ENCODE results near the gene MARK3.

Gene MARK3

DNA sequence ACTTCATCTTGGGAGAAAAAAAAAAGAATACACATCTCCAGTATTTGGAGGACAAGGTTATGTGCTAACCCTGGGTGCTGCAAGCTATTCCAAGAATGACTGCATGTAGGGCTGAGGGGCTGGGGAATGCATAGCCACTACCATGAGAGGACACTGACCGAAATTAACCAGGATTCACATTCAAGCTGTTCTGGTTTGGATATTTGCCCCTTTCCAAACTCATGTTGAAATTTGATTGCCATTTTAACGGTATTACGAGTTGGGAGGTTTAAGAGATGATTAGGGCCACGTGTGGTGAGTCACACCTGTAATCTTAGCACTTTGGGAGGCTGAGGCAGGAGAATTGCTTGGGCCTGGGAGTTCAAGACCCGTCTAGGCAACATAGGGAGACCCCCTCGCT is 18.5 kb upstream of the MARK3 start:
- DNase-seq (ENCODE audit: low read depth in 2 of 2, low spot score in 1 of 2): no peak

DNA sequence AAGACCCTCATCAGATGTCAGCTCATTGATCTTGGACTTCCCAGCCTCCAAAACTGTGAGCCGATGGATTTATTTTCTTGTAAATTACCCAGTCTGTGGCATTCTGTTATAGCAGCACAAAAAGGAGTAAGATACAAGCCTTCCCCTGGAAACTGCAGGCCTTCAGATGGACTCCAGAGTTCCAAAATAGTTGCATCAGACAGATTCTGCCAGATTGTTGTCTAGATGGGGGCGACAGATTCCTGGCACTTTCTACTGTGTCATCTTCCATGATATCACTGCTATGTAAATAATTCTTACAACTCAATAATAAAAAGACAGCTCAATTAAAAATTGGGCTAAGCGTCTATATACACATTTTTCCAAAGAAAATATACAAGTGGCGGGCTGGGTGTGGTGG is 17.2 kb upstream of the MARK3 start:
- no peak for DNase-seq (ENCODE audit: low read depth in 2 of 2, low spot score in 1 of 2)

DNA sequence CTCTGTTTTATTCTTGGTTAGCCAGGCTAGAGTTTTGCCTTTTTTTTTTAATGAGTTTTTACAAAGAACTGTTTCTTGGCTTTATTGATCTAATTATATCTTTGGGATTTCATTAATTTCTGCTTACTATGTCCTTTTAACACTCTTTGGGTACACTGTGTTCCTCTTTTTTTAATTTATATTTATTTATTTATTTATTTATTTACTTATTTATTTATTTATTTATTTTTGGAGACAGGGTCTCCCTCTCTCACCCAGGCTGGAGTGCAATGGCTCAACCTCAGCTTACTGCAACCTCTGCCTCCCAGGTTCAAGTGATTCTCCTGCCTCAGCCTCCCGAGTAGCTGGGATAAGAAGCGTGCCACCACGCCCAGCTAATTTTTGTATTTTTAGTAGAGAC is 15.1 kb upstream of the MARK3 start:
- DNase-seq (ENCODE audit: low read depth in 2 of 2, low spot score in 1 of 2): no peak

DNA sequence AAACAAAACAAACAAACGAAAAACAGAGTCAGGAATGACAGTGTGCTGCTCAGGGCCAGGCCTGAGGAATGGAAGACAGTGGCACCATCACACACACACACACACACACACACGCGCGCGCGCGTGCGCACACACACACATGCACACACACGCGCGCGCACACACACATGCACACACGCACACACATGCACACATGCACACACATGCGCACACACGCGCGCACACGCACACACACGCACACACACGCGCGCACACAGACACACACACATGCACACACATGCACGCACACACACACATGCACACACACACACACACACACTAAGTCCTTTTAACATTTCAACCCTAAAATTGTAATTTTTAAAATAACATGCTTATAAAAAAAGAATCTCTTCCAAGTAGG is 13.2 kb upstream of the MARK3 start:
- DNase-seq (ENCODE audit: low read depth in 2 of 2, low spot score in 1 of 2): no peak

DNA sequence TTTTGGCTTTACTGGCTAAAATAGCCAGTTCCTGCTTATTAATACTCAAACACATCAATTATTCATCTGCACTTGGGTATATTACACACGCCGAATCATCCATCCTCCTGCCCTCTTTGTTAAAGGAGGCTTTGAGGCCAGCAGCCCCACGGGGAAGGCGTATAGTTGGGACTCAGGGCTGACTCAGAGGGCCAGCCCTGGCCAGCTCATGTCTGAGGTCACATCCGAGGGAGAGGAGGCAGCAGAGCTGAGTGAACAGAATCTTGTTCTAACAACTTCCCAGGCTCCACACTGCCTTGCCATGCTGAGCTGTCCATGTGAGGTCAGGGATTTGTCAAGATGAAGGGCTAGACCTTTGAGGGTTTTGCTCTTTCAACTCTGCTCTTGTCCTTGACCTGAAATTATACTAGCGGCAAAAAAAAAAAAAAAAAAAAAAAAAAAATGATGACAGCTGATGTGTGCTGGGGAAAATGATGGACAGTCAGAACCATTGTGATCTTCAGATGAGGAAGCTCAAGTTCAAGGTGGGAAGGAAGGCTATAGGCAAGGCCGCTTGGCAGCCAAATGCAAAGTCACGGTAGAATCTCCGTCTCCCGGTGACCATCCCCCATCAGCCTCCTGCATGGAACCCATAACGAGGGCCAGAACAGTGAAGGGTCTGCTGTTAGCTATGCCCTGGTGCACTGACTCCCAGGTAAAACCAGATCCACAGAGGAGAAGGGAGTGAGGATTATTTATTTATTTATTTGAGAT is 12.5 kb upstream of the MARK3 start:
- no peak for DNase-seq (ENCODE audit: low read depth in 2 of 2, low spot score in 1 of 2)

DNA sequence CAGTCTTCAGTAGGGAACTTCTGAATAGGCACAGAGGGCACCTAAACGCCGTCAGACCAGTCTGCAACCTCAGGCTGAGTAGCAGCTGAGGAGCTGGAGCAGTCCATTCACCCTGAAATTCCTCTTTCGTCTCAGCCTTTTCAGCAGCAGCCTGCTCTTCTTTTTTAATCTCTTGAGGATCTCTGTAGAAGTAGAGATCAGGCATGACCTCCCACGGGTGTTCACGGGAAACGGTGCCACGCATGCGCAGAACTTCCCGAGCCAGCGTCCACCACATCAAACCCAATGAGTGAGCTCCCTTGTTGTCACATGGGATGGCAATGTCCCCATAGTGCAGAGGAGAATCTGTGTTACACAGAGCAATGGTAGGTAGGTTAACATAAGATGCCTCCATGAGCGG is 11.1 kb upstream of the MARK3 start:
- no peak for DNase-seq (ENCODE audit: low read depth in 2 of 2, low spot score in 1 of 2)

DNA sequence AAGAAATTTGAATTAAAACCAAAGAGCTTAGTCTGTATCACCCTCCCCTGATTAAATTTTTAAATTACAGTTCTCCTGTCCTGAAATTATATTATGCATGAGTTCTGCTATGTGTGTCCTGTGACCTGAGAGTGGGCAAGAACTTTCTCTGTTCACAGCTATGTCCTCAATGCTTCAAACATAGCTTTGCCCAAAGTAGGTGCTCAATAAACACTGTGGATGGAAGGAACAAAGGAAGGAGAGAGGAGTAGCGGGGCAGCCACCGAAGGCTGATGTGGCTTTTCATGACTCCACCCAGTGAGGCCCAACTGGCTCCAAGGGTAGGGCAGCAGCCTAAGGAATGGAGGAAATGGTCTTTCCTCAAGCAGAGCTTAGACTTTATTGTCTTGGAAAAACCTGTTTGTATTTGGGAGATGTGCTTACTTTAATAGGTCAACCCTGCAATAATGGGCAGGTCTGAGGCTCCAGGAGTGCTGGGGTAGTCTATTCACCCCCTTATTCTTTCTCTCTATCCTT is 7.6 kb upstream of the MARK3 start:
- no peak for DNase-seq (ENCODE audit: low read depth in 2 of 2, low spot score in 1 of 2)

DNA sequence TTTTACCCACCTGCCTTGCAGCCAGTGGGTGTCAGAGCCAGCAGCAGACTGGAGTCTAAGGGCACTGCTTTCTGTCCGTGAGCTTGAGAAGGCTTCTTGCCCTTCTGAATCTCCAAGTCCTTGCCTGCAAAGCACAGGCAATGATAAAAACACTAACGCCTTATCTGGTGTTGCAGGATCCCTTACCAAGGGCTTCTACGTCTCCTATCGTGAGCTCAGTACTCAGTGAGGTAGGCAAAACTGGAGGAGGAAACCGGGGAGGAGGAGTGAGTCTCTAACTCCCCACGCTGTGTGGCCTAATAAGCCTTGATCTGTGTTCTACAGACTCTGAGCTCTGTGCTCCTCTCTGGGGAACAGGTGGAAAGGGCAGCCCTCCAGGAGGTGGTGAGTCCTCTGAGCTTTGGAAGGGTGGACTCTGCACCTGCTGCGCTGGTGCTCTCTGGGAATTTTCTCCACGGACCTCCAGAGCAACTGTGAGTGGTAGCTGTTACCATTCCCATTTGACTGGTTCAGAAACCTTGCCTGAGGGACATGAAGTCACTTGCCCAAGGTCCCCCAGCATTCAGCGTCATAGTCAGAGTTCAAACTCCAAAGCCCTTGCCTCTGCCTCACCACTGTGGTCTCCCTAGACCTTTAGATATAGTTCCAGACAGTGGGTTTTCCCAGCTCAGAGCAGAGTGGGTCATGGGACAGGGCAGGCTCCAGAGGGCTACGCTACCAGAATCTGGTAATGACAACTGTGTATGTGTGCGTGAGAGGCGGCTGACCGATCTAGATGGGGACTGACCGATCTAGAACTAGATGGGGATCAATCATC is 7.0 kb upstream of the MARK3 start:
- DNase-seq (ENCODE audit: low read depth in 2 of 2, low spot score in 1 of 2): no peak

DNA sequence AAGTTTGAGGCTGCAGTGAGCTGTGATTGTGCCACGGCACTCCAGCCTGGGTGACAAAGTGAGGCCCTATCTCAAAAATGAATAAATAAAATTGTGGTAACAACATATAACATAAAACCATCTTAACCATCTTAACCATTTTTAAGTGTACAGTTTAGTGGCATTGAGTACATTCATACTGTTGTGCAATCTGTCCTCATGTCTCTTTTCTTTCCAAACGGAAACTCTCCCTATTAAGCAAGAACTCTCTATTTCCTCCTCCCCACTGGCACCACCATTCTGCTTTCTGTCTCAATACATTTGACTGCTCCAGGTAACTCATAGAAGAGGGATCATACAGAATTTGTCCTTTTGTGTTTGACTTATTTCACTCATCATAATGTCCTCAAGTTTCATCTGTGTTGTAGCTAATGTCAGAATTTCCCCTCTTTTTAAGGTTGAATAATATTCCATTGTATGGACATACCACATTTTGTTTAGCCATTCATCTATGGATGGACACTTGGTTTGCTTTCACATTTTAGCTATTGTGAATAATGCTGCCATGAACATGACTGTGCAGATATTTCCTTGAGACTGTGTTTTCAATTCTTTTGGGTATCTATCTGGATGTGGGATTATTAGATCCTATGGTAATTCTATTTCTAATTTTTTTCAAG is 4.4 kb upstream of the MARK3 start:
- DNase-seq (ENCODE audit: low read depth in 2 of 2, low spot score in 1 of 2): no peak

DNA sequence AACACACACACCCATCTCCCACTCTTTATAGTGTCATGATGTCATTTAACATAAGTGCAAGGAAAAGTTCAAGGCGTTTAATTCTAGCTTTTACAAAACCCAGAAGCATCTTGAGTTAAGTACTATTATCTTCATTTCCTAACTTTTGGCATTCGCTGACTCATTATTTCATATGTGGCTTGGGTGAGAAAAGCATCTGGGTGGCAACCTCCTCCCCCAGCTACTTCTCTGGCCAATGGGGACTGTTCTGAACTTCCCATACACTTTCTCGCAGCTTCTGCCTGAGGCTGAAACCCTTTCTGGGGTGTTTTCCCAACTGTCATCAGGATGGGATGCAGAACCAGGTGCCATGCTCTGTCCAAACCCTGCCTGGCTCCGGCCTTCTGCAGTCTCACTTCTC is 2.8 kb upstream of the MARK3 start:
- DNase-seq (ENCODE audit: low read depth in 2 of 2, low spot score in 1 of 2): no peak

DNA sequence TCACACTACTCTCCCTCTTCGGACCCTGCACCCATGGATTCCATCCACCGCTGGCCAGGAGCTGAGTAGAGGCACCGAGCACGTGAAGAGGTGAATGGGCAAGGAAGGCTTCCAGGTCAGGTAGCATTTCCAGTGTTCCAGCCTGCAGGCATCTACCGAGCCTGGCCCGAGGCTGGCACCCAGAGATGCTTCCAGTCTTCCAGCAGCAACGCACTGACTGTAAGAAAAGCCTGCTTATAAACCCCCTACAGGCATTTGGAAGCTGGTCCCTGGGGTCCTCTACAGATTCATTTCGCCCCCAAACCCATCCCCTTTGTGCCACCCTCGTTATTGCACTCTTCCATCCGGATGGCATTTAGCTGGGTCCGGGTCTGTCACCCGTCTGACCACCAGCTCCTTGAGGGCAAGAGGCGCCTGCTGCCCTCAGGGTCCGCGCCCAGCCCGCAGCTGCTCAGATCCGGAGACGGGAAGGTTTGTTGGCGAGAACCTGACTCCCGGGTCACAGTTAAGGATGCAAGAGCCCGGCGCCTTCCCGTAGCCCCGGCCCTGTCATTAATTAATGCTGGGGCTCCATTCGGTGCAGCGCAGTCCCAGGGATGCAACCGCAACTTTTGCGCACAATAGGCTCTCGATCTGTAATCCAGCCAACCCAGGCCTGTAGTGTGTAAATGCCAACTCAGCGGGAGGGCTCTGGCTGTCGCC is 614 bp upstream of the MARK3 start:
- DNase-seq (ENCODE audit: low read depth in 2 of 2, low spot score in 1 of 2): no peak

DNA sequence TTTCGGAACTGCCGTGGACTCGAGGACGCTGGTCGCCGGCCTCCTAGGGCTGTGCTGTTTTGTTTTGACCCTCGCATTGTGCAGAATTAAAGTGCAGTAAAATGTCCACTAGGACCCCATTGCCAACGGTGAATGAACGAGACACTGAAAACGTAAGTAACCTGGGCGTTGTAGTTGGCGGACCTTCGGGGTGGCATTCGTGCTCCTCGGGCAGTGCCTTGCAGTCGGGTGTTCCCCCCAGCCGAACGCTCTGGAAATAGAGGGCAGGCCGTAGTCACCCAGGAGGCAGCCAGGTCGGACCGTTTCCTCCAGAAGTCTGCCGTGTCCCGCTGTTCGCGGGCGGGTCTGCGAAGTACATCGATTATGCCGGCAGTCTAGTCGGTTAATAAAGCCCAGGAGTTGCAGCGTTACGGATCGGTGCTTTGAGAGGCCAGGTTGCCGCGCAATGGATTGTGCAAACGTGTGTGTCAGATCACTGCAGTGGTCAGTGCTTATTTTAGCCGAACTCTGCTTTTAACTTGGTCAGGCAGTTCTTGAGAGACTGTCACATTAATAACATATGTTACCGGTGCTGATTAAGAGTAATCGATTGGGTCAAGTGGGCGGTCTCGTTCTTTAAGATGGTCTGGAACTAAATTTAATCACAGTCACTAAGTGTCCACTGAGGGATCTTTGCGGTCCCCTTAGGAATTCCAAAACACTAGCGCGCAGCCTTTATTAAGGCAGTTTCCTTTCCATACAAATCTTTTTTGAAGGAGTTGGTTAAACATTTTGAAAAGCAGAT is 906 bp downstream of the MARK3 start:
- peak in 1 of 2 donors; percentile 13 for DNase-seq (ENCODE audit: low read depth in 2 of 2, low spot score in 1 of 2)

DNA sequence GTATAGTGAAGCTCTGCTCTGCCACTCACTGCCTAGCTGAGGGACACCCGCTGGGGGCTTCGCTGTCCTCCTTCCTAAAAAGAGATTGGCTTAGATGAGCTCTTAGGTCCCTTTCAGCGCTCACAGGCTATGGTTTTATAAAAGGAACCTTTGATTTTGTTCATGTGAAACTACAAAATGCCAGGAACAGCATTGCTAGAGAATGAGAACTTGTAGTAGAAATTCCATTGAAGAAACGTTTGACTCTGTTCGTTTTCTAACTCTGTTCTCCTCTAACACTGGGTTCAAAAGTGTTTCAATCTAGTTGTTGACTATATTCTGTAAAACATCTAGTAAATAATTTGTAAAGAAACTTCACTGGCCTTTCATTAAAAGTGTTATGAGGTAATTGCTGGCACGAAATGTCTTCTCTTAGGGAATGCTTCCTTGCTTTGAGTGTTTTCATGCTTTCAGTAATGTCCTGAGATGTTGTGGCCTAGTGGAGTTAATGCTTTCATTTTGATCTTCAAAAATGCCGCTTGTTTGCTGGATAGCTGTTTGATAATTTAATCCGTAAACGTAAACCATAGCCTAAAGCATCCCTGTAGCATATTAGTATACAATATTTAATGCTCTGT is 1.6 kb downstream of the MARK3 start:
- no peak for DNase-seq (ENCODE audit: low read depth in 2 of 2, low spot score in 1 of 2)

DNA sequence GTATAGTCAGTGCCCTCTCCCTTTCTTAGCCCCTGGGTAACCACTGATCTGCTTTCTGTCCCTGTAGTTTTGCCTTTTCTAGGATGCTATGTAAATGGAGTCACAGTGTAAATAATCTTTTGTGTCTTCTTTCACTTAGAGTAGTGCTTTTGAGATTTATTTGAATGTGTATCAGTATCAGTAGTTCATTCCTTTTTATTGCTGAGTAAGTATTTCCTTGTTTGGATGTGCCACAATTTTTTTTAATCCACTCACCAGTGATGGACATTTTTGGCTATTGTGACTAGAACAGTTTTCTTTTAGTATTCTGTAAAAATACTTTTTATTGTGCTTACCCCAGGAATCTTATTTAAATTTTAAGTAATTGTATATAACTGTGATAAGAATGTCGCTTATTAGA is 3.4 kb downstream of the MARK3 start:
- no peak for DNase-seq (ENCODE audit: low read depth in 2 of 2, low spot score in 1 of 2)

DNA sequence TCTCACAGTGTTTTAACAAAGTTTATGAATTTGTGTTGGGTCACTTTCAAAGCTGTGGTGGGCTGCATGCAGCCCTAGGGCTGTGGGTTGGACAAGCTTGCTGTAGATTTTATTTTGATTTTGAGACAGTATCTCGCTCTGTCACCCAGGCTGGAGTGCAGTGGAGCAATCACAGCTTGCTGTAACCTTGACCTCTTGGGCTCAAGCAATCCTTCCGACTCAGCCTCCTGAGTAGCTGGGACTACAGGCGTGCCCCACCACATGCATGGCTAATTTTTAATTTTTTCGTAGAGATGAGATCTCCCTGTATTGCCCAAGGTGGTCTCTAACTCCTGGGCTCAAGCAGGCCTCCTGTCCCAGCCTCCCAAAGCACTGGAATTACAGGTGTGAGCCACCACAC is 5.4 kb downstream of the MARK3 start:
- DNase-seq (ENCODE audit: low read depth in 2 of 2, low spot score in 1 of 2): no peak

DNA sequence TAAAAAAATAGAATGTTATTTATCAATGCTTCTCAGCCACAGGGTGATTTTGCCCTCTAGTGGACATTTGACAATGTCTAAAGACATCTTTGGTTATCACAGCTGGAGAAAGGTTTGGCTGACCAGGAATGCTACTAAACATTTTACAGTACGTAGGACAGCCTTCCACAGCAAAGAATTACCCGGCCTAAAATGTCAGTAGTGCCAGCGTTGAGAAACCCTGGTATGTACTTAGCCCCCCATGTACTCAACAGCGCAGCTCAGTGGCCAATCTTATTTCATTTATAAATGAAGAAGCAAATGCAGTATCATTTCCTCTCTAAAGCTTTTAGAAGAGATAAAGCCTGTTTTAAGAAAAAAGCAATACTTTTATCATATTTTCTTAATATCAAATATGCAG is 5.8 kb downstream of the MARK3 start:
- DNase-seq (ENCODE audit: low read depth in 2 of 2, low spot score in 1 of 2): no peak

DNA sequence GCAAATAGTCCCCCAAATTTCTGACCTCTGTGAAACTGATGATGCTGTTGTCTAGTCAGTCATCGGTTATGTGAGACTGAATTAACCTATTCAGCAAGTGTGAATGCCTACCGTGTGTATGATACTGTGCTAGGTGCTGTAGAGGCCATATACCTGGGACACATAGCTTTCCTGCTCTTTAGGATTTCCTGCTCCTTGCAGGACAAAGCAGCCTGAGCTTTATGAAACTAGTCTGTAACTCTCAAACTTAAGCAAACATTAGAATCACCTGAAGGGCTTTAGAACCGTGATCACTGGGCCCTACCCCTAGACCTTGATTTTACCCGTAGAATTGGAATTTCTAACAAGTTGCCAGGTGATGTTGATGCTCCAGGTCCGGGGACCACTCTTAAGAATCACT is 6.9 kb downstream of the MARK3 start:
- DNase-seq (ENCODE audit: low read depth in 2 of 2, low spot score in 1 of 2): no peak

DNA sequence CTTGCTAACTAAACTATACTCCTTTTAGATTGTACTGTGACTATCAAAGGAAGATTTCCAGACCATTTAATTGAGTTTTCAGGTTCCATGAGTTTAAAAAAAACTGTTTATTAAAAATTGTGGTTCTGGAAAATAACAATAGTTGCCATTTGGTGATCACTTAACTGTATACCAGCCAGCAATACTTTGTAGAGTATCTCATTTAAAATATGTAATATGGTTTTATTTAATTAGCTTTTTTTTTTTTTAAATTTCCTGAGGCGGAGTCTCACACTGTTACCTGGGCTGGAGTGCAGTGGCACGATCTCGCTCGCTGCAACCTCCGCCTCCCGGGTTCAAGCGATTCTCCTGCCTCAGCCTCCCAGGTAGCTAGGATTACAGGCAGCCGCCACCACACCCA is 7.4 kb downstream of the MARK3 start:
- DNase-seq (ENCODE audit: low read depth in 2 of 2, low spot score in 1 of 2): no peak

DNA sequence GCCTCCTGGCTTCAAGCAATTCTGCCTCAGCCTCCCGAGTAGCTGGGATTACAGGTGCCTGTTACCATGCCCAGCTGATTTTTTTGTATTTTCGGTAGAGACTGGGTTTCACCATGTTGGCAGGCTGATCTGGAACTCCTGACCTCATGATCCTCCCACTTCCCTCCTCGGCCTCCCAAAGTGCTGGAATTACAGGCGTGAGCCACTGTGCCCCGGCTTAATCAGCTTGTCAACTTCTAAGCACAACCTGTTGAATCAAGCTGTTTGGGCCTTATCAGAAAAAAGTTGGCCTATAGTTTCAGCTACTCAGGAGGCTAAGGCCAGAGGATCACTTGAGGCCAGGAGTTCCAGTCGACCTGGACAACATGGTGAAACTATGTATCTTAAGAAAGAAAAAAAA is 7.9 kb downstream of the MARK3 start:
- no peak for DNase-seq (ENCODE audit: low read depth in 2 of 2, low spot score in 1 of 2)

Measured in stimulated activated CD8-positive, alpha-beta memory T cell treated with anti-CD3 and anti-CD28 coated beads, Interleukin-4, amount 100 ng/mL, for 1 hour (primary cell).